GM23338 (cell line): ENCODE measurements around the gene GDA. TPM values are rescaled to one million over a fixed set of nuclear protein-coding genes. Genes with fewer than 3 reads are reported as not detected.

Source experiments
- ATAC-seq: fragments of 200-7000 bp; cut with Tn5 transposase; 3 replicates; pipeline ENCODE4 v1.9.1; 2020
- DNase-seq: peaks from one replicate; pipeline ENCODE4 v3.0.0-alpha.2; 2015; ENCODE audit warnings: low spot score
- H2AFZ ChIP-seq: fragments of 200-600 bp; sonication (generic); 2 replicates; pipeline ENCODE4 v1.8.0; 2016; ENCODE audit warnings: antibody characterized with exemption, mild to moderate bottlenecking, moderate library complexity
- H3F3A ChIP-seq: fragments of 200-600 bp; sonication (generic); replicated peaks from 2 replicates; pipeline ENCODE4 v1.8.0; 2017; ENCODE audit warnings: antibody characterized with exemption, mixed run types, low read depth
- H3K27ac ChIP-seq: fragments of 200-600 bp; sonication (generic); 2 replicates; pipeline ENCODE4 v1.6.1; 2016; ENCODE audit warnings: low read depth
- H3K27me3 ChIP-seq: fragments of 200-600 bp; sonication (generic); 2 replicates; pipeline ENCODE4 v1.8.0; 2016; ENCODE audit warnings: mild to moderate bottlenecking, mixed run types, moderate library complexity; ENCODE audit not compliant: insufficient read depth
- H3K36me3 ChIP-seq: fragments of 200-600 bp; sonication (generic); 2 replicates; pipeline ENCODE4 v1.8.0; 2016; ENCODE audit warnings: mild to moderate bottlenecking; ENCODE audit not compliant: insufficient read depth
- H3K4me1 ChIP-seq: fragments of 200-600 bp; sonication (generic); 2 replicates; pipeline ENCODE4 v1.8.0; 2016; ENCODE audit warnings: mild to moderate bottlenecking, moderate library complexity; ENCODE audit not compliant: insufficient read depth
- H3K4me2 ChIP-seq: fragments of 200-600 bp; sonication (generic); 2 replicates; pipeline ENCODE4 v1.7.1; 2017; ENCODE audit warnings: mixed run types
- H3K4me3 ChIP-seq: fragments of 200-600 bp; sonication (generic); 2 replicates; pipeline ENCODE4 v1.6.1; 2016; ENCODE audit warnings: mixed run types
- H3K79me2 ChIP-seq: fragments of 200-600 bp; sonication (generic); replicated peaks from 2 replicates; pipeline ENCODE4 v1.8.0; 2017; ENCODE audit warnings: mild to moderate bottlenecking; ENCODE audit not compliant: insufficient read depth
- H3K9me2 ChIP-seq: fragments of 200-600 bp; sonication (generic); 2 replicates; pipeline ENCODE4 v1.8.0; 2017; ENCODE audit not compliant: insufficient read depth
- H4K20me1 ChIP-seq: fragments of 200-600 bp; sonication (generic); replicated peaks from 2 replicates; pipeline ENCODE4 v1.8.0; 2017; ENCODE audit warnings: mild to moderate bottlenecking; ENCODE audit not compliant: insufficient read depth
- H3K27ac Mint-ChIP-seq: 2 replicates; pipeline ENCODE4 v1.8.0; 2020; ENCODE audit warnings: inconsistent platforms, mild to moderate bottlenecking, moderate library complexity, mixed read lengths
- H3K27me3 Mint-ChIP-seq: 3 replicates; pipeline ENCODE4 v1.8.0; 2022; ENCODE audit warnings: low read depth, mild to moderate bottlenecking, moderate library complexity, mixed read lengths, inconsistent platforms; ENCODE audit not compliant: insufficient read depth, poor library complexity
- H3K36me3 Mint-ChIP-seq: 3 replicates; pipeline ENCODE4 v1.8.0; 2021; ENCODE audit warnings: low read depth, mild to moderate bottlenecking, inconsistent platforms, moderate library complexity, mixed read lengths
- H3K4me1 Mint-ChIP-seq: 3 replicates; pipeline ENCODE4 v1.8.0; 2020; ENCODE audit warnings: mild to moderate bottlenecking, inconsistent platforms, mixed read lengths
- H3K4me3 Mint-ChIP-seq: 3 replicates; pipeline ENCODE4 v1.8.0; 2021; ENCODE audit warnings: moderate library complexity, mild to moderate bottlenecking, inconsistent platforms, mixed read lengths
- H3K9me3 Mint-ChIP-seq: 3 replicates; pipeline ENCODE4 v1.8.0; 2020; ENCODE audit warnings: moderate library complexity, mild to moderate bottlenecking, inconsistent platforms, mixed read lengths
- CREB1 ChIP-seq: fragments of 250-450 bp; sonication (Bioruptor Pico); IDR thresholded peaks from 2 replicates; pipeline ENCODE4 v1.5.0; 2020; ENCODE audit warnings: low read depth, mild to moderate bottlenecking, moderate library complexity
- CTCF ChIP-seq, 2 experiments: fragments of 200-600 bp in 1 of 2; sonication (generic) in 1 of 2; conservative IDR thresholded peaks; 2 replicates each; pipeline versions ENCODE4 v1.5.1 to v1.6.1; 2016 to 2017; ENCODE audit warnings: antibody characterized with exemption in 2 of 2, low read depth in 2 of 2, mild to moderate bottlenecking in 2 of 2, moderate library complexity in 1 of 2
- ETS1 ChIP-seq: IDR thresholded peaks from 2 replicates; pipeline ENCODE4 v1.6.1; 2016; ENCODE audit warnings: antibody characterized with exemption
- EZH2 ChIP-seq: fragments of 200-600 bp; sonication (generic); IDR thresholded peaks from one replicate; pipeline ENCODE4 v1.8.0; 2017; ENCODE audit warnings: antibody characterized with exemption, mild to moderate bottlenecking, low read depth; ENCODE audit not compliant: unreplicated experiment
- EZH2phosphoT487 ChIP-seq: fragments of 200-600 bp; sonication (generic); IDR thresholded peaks from one replicate; pipeline ENCODE4 v1.8.1; 2018; ENCODE audit warnings: antibody characterized with exemption; ENCODE audit not compliant: unreplicated experiment
- JUNB ChIP-seq: IDR thresholded peaks from one replicate; pipeline ENCODE4 v1.6.1; 2016; ENCODE audit warnings: antibody characterized with exemption; ENCODE audit not compliant: unreplicated experiment
- POLR2AphosphoS5 ChIP-seq: IDR thresholded peaks from 2 replicates; pipeline ENCODE4 v1.6.1; 2016; ENCODE audit warnings: antibody characterized with exemption, low read depth
- REST ChIP-seq: IDR thresholded peaks from one replicate; pipeline ENCODE4 v1.6.1; 2018; ENCODE audit warnings: antibody characterized with exemption; ENCODE audit not compliant: unreplicated experiment
- ZNF114 ChIP-seq: fragments of 250-450 bp; sonication (Bioruptor Pico); IDR thresholded peaks from 2 replicates; pipeline ENCODE4 v1.5.0; 2020; ENCODE audit warnings: mild to moderate bottlenecking, moderate library complexity
- ZNF331 ChIP-seq: fragments of 250-450 bp; sonication (Bioruptor Pico); IDR thresholded peaks from 2 replicates; pipeline ENCODE4 v1.5.0; 2020; ENCODE audit warnings: low read depth, mild to moderate bottlenecking, moderate library complexity
- polyA plus RNA-seq: library from polyadenylated mRNA; unstranded; fragments of >200 nt; fragmentation: Nextera tagmentation; extraction: Ambion mirVana; gene quantifications from 2 replicates; pipeline ENCODE4 v1.2.1, GENCODE V29; 2016
- total RNA-seq: library from RNA; depleted of rRNA; stranded (reverse); fragments of >200 nt; shearing (Covaris generic); gene quantifications from 2 replicates; pipeline ENCODE4 v1.2.3, GENCODE V29; 2014

The GDA gene
- total and polyA plus RNA-seq, 2 experiments from 2014 or later = 4.0 to 5.8 TPM

- DNase-seq = no peak
- Histone ChIP-seq H3F3A (no peaks in the 10 kb centered on the region), H2AFZ (no peak overlapping the region), H3K4me2 (no peak overlapping the region), H3K79me2 (no peaks in the 10 kb centered on the region), H3K4me3 (no peak overlapping the region), H3K27me3 (no peaks in the 10 kb centered on the region), H4K20me1 (no peaks in the 10 kb centered on the region), H3K36me3 (no peaks in the 10 kb centered on the region), H3K4me1 (no peaks in the 10 kb centered on the region), H3K27ac (no peak overlapping the region), H3K9me2 (no peaks in the 10 kb centered on the region)
- Mint-ChIP-seq H3K27me3 (peaks cover 2% of the 10 kb centered on the region), H3K9me3 (peaks cover 2% of the 10 kb centered on the region; the same call in 2 of the 3 replicates), H3K4me1 (no peaks in the 10 kb centered on the region), H3K36me3 (no peaks in the 10 kb centered on the region; the same call in 2 of the 3 replicates), H3K27ac (no peak overlapping the region), H3K4me3 (no peak overlapping the region)
- TF ChIP-seq ETS1 = no peak
- no peak for TF ChIP-seq JUNB
- no peak for TF ChIP-seq CTCF (conservative IDR thresholded peaks at IDR 0.05; ENCODE audit: low read depth in 2 of 2)
- no peak for TF ChIP-seq POLR2AphosphoS5
- no peak for TF ChIP-seq EZH2phosphoT487
- TF ChIP-seq REST = no peak
- no peak for ATAC-seq
Measured at GRCh38 chr9:72263572-72263971, 114.3 kb downstream of the GDA start.

- no peaks in the 10 kb centered on the region for H3F3A ChIP-seq
- H3K27ac ChIP-seq = no peak overlapping the region
- Mint-ChIP-seq H3K4me3 (no peak overlapping the region), H3K36me3 (no peaks in the 10 kb centered on the region), H3K4me1 (no peaks in the 10 kb centered on the region), H3K27me3 (peaks cover 2% of the 10 kb centered on the region), H3K27ac (no peak overlapping the region), H3K9me3 (peaks cover 2% of the 10 kb centered on the region; the same call in 2 of the 3 replicates)
- no peak overlapping the region for H3K4me3 ChIP-seq
- no peaks in the 10 kb centered on the region for H3K36me3 ChIP-seq
- no peaks in the 10 kb centered on the region for H3K4me1 ChIP-seq
- no peaks in the 10 kb centered on the region for H3K9me2 ChIP-seq
- no peaks in the 10 kb centered on the region for H4K20me1 ChIP-seq
- H3K79me2 ChIP-seq = no peaks in the 10 kb centered on the region
- no peak overlapping the region for H3K4me2 ChIP-seq
- no peak for DNase-seq
- peak overlapping the region; percentile 72; the same call in 1 of the 2 replicates for H2AFZ ChIP-seq
- no peak for ATAC-seq
- no peaks in the 10 kb centered on the region for H3K27me3 ChIP-seq
- no peak for TF ChIP-seq ETS1
- TF ChIP-seq ZNF331 (CRISPR knock-in tag) = no peak
- TF ChIP-seq CTCF (conservative IDR thresholded peaks at IDR 0.05; ENCODE audit: low read depth in 2 of 2) = no peak
- TF ChIP-seq EZH2 = no peak
- no peak for TF ChIP-seq ZNF114 (CRISPR knock-in tag)
- TF ChIP-seq CREB1 (CRISPR knock-in tag) = no peak
Measured at GRCh38 chr9:72268961-72269360, 119.7 kb downstream of the GDA start.
